HG02610 (cell line): ENCODE results near the gene RAD51AP1.
A peak's percentile ranks its signal among the peaks of the same experiment; 100 is the strongest.

Experiments
- ATAC-seq: cut with Tn5 transposase; IDR thresholded peaks from one replicate; pipeline ENCODE4 v1.9.1; 2021; ENCODE audit warnings: mild to moderate bottlenecking, moderate library complexity; ENCODE audit not compliant: unreplicated experiment

The RAD51AP1 gene

GRCh38 chr12:4540638-4541037 lies 1.9 kb downstream of the RAD51AP1 start:
- no peak for ATAC-seq

- ATAC-seq, result no peak
Measured at GRCh38 chr12:4545195-4545594, 6.5 kb downstream of the RAD51AP1 start.

GRCh38 chr12:4552191-4552590 lies 13.5 kb downstream of the RAD51AP1 start:
- ATAC-seq, result no peak

- no peak for ATAC-seq
Measured at GRCh38 chr12:4553943-4554342, 15.3 kb downstream of the RAD51AP1 start.

GRCh38 chr12:4555804-4556203 lies 17.1 kb downstream of the RAD51AP1 start:
- no peak for ATAC-seq

GRCh38 chr12:4556735-4557530 lies 18.2 kb downstream of the RAD51AP1 start:
- no peak for ATAC-seq

GRCh38 chr12:4557586-4557985 lies 18.9 kb downstream of the RAD51AP1 start:
- ATAC-seq, result no peak

- ATAC-seq, result no peak
Measured at GRCh38 chr12:4558171-4558570, 19.5 kb downstream of the RAD51AP1 start.

GRCh38 chr12:4562034-4562657 lies 23.5 kb downstream of the RAD51AP1 start, which contains the start of gene DYRK4:
Gene DYRK4 (plus strand): TSS chr12:4562208. CDS start chr12:4562246, 38 bp downstream.
- ATAC-seq, result no peak

- no peak for ATAC-seq
Measured at GRCh38 chr12:4563336-4563735, 24.6 kb downstream of the RAD51AP1 start.

GRCh38 chr12:4564818-4565217 lies 26.1 kb downstream of the RAD51AP1 start:
- peak; percentile 42 for ATAC-seq

- no peak for ATAC-seq
Measured at GRCh38 chr12:4566474-4566873, 27.8 kb downstream of the RAD51AP1 start.

- ATAC-seq, result peak; percentile 45
Measured at GRCh38 chr12:4567073-4567881, 28.6 kb downstream of the RAD51AP1 start.

GRCh38 chr12:4569261-4569660 lies 30.6 kb downstream of the RAD51AP1 start:
- no peak for ATAC-seq

GRCh38 chr12:4572680-4573079 lies 34.0 kb downstream of the RAD51AP1 start:
- ATAC-seq, result no peak

GRCh38 chr12:4579305-4580102 lies 40.8 kb downstream of the RAD51AP1 start:
- ATAC-seq, result no peak

- no peak for ATAC-seq
Measured at GRCh38 chr12:4580281-4580688, 41.6 kb downstream of the RAD51AP1 start.

GRCh38 chr12:4584281-4584680 lies 45.6 kb downstream of the RAD51AP1 start:
- no peak for ATAC-seq

- no peak for ATAC-seq
Measured at GRCh38 chr12:4584896-4585295, 46.2 kb downstream of the RAD51AP1 start.

- ATAC-seq, result no peak
Measured at GRCh38 chr12:4586500-4586899, 47.8 kb downstream of the RAD51AP1 start.

GRCh38 chr12:4587108-4587507 lies 48.4 kb downstream of the RAD51AP1 start:
- ATAC-seq, result no peak
